ENCODE measurements around the gene YAP1.

Gene YAP1

DNA sequence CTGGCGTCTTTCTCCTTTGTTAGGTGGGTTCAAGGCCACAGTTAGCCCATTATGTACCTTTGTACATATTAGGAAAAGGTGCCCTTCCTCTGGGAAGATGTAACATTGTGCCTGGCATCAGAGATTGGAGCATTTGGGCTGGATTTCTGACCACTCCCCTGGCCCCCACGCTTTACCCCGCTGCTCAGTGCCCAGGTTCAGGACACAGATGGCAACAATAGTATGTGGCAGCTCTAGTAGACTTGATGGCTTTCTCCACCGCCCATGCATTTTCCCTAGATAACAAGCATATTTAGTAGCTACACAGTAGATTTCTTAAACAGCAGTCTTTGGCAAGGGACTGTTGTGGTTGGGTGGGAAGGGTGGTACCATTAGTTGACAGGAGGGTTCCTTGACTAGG is 53.1 kb downstream of the YAP1 start:
- DNase-seq (ENCODE audit: low read depth in 2 of 2): no peak

DNA sequence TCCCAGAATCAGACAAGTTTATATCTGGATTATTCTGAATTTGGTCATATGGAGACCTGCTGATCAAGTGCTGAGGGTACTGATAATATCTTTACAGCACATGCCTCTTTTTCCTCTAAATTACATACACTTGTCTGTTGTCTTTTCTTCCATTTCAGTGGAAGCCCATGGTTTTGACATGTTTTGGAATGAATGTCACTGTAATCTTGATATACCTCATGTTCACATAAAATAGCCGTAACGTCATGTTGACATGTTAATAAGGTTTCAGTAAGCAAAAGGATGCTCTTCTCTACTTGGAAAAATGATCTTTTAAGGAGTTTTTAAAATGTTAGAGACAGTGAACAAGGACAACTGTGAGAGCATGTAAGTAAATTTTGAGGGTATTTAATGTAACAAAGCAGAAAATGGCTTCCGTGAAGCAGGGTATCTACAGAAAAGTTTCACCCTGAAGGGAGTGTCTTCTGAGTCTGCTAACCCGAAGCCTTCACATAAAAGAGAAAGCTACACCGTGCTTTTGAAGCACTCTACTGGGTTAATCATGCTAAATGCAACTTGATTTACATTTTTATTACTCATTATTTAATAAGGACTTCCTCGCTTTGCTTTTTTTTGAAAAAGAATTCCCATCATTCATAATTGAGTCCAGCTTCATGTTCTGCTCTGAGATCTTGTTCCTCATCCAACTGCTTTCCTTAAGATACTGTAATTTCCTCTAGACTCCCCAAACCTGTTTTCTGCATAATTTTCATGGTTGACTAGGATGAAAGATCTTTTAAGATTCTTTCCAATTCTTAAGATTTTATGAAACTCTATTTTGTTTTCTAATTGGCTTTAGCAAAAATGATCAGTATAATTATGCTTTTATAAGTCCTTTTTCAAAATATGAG is 56.2 kb downstream of the YAP1 start:
- DNase-seq (ENCODE audit: low read depth in 2 of 2): no peak

DNA sequence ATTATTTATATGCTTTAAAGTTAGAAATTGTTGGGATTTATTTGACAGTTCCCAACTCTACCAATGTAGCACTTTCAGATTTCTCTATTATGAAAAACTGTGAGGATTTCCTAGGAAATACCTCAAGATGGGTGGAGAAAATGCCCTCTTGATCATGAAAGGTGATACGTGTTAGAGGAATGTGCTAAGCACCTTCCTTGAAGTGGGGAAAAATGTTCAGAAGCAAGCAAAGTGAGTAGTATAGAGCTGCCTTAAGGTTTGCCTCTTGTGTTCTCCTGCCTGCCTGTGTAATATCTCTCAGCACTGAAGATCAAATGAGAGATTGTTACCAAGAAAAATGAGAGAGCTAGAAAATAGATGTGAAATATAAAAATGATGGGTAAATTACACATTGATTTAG is 58.2 kb downstream of the YAP1 start:
- no peak for DNase-seq (ENCODE audit: low read depth in 2 of 2)

DNA sequence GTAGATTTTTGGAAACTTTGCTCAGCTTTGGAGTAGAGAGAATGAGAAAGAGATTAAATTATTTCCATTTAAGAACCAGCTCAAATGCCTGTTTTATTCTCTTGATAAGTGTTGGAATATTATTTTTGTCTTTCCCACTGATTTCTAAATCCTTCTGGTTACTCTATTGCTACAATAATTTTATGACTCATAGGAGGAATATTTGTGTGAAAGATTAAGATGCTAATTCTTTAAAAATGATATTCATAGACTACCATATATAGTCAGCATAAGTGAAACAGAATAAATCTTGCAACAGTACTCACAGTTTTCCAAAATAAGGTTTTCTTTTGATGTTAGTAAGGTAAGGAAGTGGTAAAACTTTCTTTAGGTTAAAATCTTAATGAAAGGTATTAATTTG is 60.9 kb downstream of the YAP1 start:
- DNase-seq (ENCODE audit: low read depth in 2 of 2): no peak

DNA sequence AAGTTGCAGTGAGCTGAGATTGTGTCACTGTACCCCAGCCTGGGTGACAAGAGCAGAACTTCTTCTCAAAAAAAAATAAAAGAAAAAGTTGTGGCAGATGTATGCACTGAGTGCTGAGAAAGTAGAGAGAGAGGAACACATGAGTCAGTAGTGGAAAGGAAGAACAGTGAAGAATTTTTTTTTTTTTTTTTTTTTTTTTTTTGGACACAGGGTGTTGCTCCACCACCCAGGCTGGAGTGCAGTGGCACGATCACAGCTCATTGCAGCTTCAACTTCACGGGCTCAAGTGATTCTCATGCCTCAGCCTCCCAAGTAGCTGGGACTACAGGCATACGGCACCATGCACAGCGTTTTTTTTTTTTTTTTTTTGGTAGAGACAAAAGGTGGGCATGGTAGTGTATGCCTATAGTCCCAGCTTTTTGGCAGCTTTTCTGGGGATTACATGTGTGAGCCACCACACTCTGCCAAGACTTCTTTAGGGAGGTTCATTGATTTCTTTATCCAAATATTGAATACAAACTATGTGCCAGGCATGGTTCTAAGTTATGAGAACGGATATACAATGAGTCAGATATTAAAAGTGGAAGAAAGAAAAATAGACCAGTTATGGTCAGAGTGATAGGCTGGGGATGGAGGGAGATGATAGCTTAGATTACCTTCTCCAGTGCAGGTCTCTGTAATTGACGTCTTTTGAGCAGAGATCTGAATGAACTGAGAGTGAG is 62.0 kb downstream of the YAP1 start:
- no peak for DNase-seq (ENCODE audit: low read depth in 2 of 2)

DNA sequence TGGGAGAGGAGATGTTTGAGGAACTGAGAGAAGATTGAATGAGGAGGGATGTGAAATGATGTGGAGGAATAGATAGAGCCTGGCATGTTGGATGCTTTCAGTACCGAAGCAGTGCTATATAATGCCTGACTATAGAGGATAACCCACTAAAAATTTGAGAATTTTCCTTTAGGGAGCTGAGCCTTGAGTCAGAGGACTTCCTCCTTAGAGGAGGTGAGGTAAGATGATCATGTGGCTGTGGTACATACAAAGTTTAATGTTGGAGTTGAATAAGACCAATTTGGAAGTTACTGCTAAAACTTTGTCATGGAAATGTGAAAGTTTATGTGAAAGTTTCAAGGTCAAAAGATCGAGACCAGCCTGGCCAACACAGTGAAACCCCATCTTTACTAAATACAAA is 66.9 kb downstream of the YAP1 start:
- no peak for DNase-seq (ENCODE audit: low read depth in 2 of 2)

DNA sequence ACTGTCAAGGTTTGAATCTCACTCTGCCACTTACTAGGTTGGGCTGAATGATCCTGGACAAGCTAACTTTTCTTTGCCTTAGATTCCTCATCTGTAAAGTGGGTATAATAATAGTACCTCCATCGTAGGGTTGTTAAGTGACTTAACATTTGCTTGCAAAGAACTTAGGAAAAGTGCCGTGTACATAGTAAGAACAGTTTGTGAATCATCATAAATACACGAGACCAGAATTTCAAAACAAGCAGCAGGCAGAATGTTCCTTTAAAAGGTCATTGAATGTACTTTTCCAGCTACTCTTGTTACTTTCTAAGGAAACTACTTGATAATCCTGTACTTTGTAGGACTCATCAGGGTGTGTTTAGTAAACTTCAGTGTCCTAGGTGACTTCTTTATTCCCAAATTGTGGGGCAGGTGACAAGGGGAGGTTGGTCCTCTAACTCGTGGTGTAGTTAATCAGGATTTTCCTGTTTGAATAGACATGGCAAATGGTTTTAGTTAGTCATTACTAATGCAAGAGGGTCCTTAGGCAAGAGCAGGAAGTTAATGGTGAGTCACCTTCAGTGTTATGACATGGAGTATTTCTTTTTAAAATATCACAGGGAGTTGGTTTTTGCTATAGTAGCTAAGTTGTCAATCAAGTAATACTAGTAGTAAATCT is 67.9 kb downstream of the YAP1 start:
- DNase-seq (ENCODE audit: low read depth in 2 of 2): no peak

DNA sequence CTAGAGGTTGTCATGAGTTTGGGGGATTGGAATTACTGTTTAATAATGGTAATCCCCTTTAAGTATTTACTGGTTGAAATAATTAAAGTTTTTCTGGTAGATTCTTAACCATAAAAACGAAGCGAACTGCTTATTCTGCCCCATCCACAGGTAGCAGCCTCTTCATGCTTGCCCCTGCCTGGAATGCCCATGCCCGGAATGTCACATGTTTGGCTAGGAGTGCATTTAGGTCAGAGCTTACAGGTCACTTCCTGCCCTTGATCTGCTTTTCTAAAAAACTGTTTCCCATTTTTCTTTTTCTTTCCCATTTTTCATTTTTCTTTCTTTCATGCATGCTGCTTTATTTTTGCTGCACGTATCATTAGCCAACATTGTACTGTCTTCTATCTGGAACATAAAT is 69.1 kb downstream of the YAP1 start:
- no peak for DNase-seq (ENCODE audit: low read depth in 2 of 2)

DNA sequence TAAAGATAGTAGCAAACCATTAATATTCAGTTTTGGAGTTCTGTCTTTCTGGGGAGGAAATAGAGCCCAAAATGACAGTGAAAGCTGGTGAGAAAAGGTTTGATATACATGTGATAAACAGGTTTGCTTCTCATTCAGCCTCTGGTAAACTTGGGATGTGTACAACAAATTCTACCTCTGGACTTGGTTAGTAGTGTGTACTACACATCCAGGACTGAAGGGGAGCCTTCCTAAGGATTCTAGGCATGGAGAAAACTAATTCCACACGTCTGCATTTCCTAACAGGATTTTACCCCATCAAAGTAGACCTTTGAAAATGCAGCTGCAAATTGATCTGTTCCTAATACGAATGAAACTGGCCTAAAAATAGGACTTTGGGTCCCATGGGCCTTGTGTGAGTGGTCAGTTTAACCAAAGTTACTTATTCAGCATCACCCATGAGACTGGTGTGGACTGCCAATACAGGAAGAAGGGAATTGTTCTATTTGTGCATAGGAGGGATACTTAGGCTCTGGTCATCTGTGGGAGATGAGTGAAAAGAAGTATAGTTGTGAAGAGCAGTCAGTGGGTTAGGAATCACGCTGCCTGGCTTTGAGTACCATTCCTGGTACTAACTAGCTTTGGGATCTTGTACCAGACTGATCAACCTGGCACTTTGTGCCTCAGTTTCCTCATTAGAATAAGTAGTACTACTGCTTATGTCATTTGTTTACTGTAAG is 74.2 kb downstream of the YAP1 start:
- DNase-seq (ENCODE audit: low read depth in 2 of 2): no peak

DNA sequence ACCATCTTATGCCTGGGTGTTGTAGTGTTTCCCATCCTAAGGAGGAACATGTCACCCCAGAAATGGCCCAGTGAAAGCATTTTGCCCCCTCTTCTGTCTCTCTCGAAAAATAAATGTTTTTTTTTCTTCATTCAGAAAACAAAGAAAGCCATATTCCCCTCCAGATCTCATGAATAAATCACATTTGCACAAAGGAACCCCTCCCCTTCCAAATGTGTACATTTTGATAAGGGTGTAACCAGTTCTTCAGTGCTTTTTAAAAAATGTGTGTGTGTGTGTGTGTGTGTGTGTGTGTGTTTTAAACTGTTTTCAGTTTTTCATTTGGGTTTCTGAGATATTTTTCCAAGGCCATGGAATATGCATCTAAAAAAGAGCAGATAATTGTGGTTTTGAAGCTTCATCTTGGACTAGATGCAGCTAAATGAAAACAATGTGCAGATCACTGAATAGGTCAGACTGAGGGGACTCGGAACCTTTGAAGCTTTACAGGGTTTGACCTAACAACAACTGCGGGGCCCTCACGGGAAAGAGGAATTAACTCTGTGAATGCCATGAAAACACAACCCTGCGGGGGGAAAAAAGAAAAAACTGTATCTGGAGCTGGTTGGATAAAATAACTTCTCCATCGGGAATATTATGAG is 76.4 kb downstream of the YAP1 start:
- no peak for DNase-seq (ENCODE audit: low read depth in 2 of 2)

DNA sequence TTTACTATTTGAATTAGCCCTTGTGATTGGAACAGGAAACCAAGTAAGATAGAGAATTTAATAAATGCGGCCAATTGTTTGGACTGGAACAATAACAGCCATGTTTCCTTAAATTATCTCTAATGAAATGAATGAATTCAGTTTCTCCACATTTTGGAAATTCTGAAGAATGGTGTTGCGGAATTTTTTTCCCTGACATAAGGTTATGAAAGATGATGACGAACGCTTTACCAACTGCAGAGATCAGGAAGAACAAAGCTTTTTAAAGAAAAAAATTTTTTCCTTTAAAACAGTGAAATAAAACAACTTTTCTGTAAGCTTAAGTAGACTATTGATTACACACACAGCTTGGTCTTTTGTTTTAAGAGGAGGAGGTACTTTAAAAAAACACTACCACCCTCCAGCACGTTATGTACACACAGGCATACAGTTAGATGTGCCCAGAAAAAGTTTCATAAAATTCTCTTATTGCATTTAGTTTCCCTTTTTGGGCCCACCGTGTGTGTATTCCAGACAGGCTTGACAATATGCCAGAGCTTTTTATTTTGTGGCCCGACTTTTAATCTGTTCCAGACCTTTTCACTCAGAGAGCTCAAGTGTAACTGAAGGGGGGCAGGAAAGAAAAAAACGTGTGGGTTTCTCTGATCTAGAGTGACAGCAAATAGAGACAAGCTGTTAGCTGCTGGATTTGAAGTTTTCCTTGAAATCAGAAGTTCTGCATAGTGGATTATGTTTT is 77.3 kb downstream of the YAP1 start:
- no peak for DNase-seq (ENCODE audit: low read depth in 2 of 2)

DNA sequence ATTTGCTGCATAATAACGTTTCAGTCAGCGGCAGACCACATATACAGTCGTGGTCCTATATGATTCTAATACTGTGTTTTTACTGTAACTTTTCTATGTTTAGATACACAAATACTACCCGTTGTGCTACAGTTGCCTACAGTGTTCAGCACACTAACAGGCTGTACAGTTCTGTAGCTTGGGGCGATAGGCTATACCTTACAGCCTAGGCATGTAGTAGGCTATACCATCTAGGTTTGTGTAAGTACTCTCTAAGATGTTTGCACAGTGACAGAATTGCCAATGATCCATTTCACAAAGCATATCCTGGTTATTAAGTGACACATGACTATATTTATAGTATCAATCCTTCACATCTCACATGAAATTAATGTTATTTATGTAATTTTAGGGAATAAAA is 78.2 kb downstream of the YAP1 start:
- no peak for DNase-seq (ENCODE audit: low read depth in 2 of 2)

DNA sequence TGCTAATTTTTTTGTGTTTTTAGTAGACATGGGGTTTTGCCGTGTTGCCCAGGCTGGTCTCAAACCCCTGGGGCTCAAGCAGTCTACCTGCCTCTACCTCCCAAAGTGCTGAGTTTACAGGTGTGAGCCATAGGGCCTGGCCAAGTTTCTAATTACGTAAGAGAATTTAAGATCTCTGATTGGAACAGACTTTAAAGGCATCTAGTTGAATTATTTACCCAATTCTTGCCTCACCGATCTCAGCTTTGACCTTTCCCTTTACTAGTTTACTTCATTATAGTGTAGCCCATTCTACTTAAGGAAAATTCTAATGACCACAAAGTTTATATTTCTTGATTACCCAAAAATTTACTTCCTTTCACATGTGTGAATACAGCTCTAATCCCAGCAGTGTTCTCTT is 81.6 kb downstream of the YAP1 start:
- DNase-seq (ENCODE audit: low read depth in 2 of 2): no peak

DNA sequence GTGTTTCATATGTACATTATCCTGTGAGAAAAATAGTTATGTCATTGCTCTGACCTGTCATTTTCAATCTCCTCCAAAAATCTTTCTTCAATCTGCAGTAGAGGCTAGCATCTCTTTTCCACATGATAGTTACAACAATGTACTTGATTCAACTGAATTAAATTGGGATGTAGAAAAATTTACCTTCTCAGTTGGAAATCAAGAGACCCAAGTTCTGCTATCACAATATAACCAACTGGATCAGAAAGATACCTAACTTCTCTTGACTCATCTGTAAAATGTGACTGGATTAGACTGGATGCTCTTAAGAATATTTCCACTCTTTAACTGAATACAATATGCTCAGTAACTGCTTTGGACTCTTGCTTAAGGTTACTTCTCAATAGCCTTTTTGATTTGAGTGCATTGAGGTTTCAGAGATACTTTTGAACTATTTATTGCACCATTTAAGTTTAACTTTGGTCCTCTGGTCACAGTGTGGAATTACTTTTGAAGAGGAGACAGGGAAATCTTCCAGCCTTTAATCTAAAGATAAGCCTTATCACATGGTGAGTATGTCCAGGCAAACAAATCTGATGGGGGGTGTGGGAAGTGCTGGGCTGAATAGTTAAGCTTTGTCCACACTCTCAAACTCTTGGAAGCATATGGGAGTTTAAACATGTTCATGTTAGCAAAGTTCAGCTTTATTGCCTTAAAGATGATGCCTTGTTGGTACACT is 82.3 kb downstream of the YAP1 start:
- no peak for DNase-seq (ENCODE audit: low read depth in 2 of 2)

DNA sequence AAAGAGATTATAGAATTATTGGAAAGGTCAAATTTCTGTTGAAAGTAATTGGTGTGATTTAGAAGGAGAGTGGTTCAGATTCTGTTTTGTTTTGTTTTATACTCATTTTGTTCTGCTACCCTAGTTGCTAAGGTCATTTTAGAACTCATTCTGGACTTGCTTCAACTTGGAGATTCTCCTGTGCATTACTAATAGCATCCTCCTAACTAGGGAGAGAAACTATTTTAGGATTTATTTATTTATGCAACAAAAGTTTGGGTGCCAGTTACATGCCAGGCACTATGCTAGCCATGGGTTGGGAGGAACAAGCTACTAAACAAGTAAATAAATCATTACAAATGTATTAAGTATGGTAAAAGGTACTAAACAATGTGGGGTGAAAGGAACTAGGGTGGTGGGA is 84.0 kb downstream of the YAP1 start:
- DNase-seq (ENCODE audit: low read depth in 2 of 2): no peak

DNA sequence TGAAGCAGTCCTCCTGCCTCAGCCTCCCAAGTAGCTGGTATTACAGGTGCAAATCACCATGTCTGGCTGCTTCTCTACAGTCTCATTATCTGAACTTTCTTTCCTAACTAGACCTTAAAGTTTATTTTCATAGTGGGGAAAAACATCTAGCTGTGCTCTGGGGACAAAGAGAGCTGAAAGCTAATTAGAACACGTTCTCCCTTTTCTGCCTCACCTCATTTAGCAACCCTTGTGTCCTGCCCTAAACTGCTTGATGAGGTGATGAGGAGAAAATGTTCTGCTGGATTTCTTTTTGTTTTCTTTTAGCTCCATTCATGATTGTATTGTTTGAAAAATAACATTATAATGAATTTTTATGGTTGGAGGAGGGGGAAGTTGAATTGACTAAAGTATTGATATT is 84.7 kb downstream of the YAP1 start:
- DNase-seq (ENCODE audit: low read depth in 2 of 2): no peak

DNA sequence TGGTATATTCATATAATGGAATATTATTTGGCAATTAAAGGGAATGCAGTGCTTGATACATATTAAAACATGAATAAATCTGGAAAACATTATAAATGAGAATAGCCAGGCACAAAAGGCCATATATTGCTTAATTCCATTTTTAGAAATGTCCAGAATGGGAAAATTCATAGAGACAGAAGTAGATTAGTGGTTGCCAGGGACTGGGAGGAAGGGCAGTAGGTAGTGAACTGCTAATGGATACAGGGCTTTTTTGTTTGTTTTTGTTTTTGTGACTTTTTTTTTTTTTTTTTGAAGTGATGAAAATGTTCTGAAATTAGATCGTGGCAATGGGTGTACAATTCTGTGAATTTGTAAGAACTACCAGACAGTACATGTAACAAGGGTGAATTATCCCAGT is 86.1 kb downstream of the YAP1 start:
- DNase-seq (ENCODE audit: low read depth in 2 of 2): no peak

DNA sequence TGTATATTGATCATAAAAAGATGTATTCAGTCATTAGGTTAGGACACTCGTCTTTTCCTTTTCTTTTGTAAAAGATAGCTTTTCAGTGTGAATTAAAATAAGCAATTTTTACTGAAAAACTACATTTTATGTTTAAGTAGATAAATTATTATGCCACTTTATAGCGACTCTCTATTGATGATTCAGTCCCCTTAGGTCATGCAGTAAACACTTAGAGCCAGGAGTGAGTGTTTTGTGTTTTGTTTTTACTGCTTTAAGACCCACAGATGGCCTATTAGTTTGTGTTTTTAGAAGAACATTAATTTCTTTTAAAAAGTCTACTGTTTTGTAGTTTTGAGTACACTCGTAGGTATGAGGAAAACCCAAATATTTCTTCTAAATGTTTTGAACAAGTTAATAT is 86.6 kb downstream of the YAP1 start:
- no peak for DNase-seq (ENCODE audit: low read depth in 2 of 2)

DNA sequence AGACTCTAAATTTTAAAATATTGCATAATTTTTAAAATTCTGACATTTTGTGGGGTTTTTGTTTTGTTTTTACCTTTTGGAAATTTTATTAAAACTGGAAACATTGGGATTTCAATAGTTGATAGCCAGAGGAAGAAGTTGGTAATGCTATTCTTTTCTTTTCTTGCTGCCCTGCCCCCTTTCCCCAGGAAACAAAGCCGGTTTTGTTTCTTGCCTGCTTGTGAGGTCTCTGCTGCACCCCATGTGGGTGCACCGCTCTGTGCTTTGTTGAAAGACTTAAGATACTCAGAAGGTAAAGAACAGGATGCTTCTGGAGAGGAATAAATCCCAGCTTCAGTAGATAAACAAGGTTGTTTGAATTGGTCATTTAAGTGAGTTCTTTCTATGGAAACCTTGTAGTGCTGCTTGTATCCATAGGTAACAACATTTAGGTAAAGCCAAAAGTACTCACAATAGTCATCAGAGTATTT is 87.5 kb downstream of the YAP1 start:
- DNase-seq (ENCODE audit: low read depth in 2 of 2): no peak

DNA sequence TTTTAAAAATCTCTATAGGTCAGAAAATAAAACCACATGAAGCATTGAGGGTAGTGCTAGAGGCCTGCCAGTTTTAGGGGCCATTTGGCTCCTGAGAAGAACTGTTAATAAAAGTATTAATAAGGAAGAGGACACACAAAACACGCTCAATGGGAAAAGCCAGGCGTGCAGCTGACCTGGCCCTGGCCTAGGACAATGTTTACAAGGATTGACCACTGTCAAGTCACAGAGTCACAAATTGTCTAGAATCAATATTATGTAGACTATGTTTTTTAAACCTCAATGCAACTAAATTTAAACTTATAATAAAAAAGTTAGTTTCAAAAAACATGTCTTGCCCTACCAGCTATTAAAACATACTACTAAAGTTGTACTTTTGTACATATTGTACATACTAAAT is 89.4 kb downstream of the YAP1 start:
- no peak for DNase-seq (ENCODE audit: low read depth in 2 of 2)

Measured in stimulated activated CD4-positive, alpha-beta T cell treated with anti-CD3 and anti-CD28 coated beads, Interleukin-15, amount 100 ng/mL, for 48 hours (primary cell).